Measurements from ENCODE around the gene CAMK4. TPM values are rescaled to one million over a fixed set of nuclear protein-coding genes. Genes with fewer than 3 reads are reported as not detected.

Gene CAMK4
- total and polyA plus RNA-seq, 9 of the 15 experiments (the other 6 are each of a cell fraction or from before 2014, with no cell fraction given): 0.35 TPM; not detected in 8

- in situ Hi-C loops (cut with MboI) (no loop called here), intact Hi-C loops (cut with micrococcal nuclease) (no loop called here)
- DNase-seq (ENCODE audit: extremely low read depth in 1 of 4, low spot score in 3 of 4) (no peak), ATAC-seq (no peak), FAIRE-seq (no peak)
- TF ChIP-seq ATF3 (IDR thresholded peaks at IDR 0.05) (no peak), ATF3 (CRISPR knock-in tag; conservative IDR thresholded peaks at IDR 0.05) (no peak)
- no peaks in the 10 kb centered on the region for H3K9me1 ChIP-seq (ENCODE audit: control insufficient read depth, insufficient read depth, low read length)
- H3K27me3 ChIP-seq (ENCODE audit: control insufficient read depth in 2 of 2, insufficient read depth in 2 of 2, low read length in 2 of 2): peaks cover 0 to 6% of the 10 kb centered on the region in 2 experiments; a peak in 4 of 5 replicates
- H4K20me1 ChIP-seq (replicated peaks; ENCODE audit: control insufficient read depth, insufficient read depth, low read length): no peaks in the 10 kb centered on the region
- H3K4me3 ChIP-seq: no peak overlapping the region
- POLR2A ChIA-PET: no interaction called here
- no peak overlapping the region for H3K9ac ChIP-seq (ENCODE audit: insufficient read depth in 1 of 2, low read depth in 2 of 2, low read length in 2 of 2)
- WGBS (ENCODE audit: insufficient coverage, low coverage, missing lambda C conversion rate): 3% methylated on average over 2 of the region's 2 CpGs
- H3K4me1 ChIP-seq (replicated peaks in 1 of 2; ENCODE audit: control insufficient read depth in 2 of 2, insufficient read depth in 2 of 2, low read length in 2 of 2): no peaks in the 10 kb centered on the region
- H2AFZ ChIP-seq (ENCODE audit: low read depth, low read length): no peak overlapping the region
- H3K79me2 ChIP-seq (ENCODE audit: control insufficient read depth, insufficient read depth, low read length): no peaks in the 10 kb centered on the region
- H3K36me3 ChIP-seq (ENCODE audit: control insufficient read depth, insufficient read depth, low read length): no peaks in the 10 kb centered on the region
- CTCF ChIA-PET (ENCODE audit: low intra/inter-chr PET ratio): no interaction called here
- no peak overlapping the region for H3K27ac ChIP-seq (ENCODE audit: extremely low read depth, low read depth, low read length)
- H3K4me2 ChIP-seq (ENCODE audit: insufficient read depth, low read length): no peak overlapping the region
- no peaks in the 10 kb centered on the region for H3K9me3 ChIP-seq (replicated peaks; ENCODE audit: control insufficient read depth, insufficient read depth, low read depth, low read length)
- BruUV-seq (replicated peaks): no TSS peak
These were observed 229.6 kb downstream of the CAMK4 start for GRCh38 chr5:111453747-111454146.

GRCh38 chr5:111454198-111454622 lies 230.0 kb downstream of the CAMK4 start:
- Histone ChIP-seq H3K36me3 (ENCODE audit: control insufficient read depth, insufficient read depth, low read length) (no peaks in the 10 kb centered on the region), H3K4me3 (no peak overlapping the region), H3K27me3 (ENCODE audit: control insufficient read depth in 2 of 2, insufficient read depth in 2 of 2, low read length in 2 of 2) (peaks cover 0 to 8% of the 10 kb centered on the region in 2 experiments; a peak in 4 of 5 replicates), H3K27ac (ENCODE audit: extremely low read depth, low read depth, low read length) (no peak overlapping the region), H2AFZ (ENCODE audit: low read depth, low read length) (no peak overlapping the region), H3K4me2 (ENCODE audit: insufficient read depth, low read length) (no peak overlapping the region), H3K4me1 (replicated peaks in 1 of 2; ENCODE audit: control insufficient read depth in 2 of 2, insufficient read depth in 2 of 2, low read length in 2 of 2) (no peaks in the 10 kb centered on the region), H3K9me1 (ENCODE audit: control insufficient read depth, insufficient read depth, low read length) (no peaks in the 10 kb centered on the region), H4K20me1 (replicated peaks; ENCODE audit: control insufficient read depth, insufficient read depth, low read length) (no peaks in the 10 kb centered on the region), H3K9ac (ENCODE audit: insufficient read depth in 1 of 2, low read depth in 2 of 2, low read length in 2 of 2) (no peak overlapping the region), H3K9me3 (replicated peaks; ENCODE audit: control insufficient read depth, insufficient read depth, low read depth, low read length) (no peaks in the 10 kb centered on the region), H3K79me2 (ENCODE audit: control insufficient read depth, insufficient read depth, low read length) (no peaks in the 10 kb centered on the region)
- no peak for ATAC-seq
- FAIRE-seq: no peak
- BruUV-seq (replicated peaks): no TSS peak
- no peak for DNase-seq (ENCODE audit: extremely low read depth in 1 of 4, low spot score in 3 of 4)
- intact Hi-C loops (cut with micrococcal nuclease) (no loop called here), in situ Hi-C loops (cut with MboI) (no loop called here)
- POLR2A ChIA-PET: no interaction called here
- TF ChIP-seq ZNF551 (CRISPR knock-in tag; IDR thresholded peaks at IDR 0.05) (no peak), SLC30A9 (CRISPR knock-in tag; IDR thresholded peaks at IDR 0.05) (no peak), GABPA (tag; conservative IDR thresholded peaks at IDR 0.05; ENCODE audit: low read depth) (no peak)
- WGBS (ENCODE audit: insufficient coverage, low coverage, missing lambda C conversion rate): 0% methylated on average over 3 of the region's 3 CpGs
- CTCF ChIA-PET (ENCODE audit: low intra/inter-chr PET ratio): no interaction called here
